GM12878 (cell line): ENCODE results near the gene FKBP2. TPM values are rescaled to one million over a fixed set of nuclear protein-coding genes. Genes with fewer than 3 reads are reported as not detected.
A peak's percentile ranks its signal among the peaks of the same experiment; 100 is the strongest.

Source experiments
- BCL3 ChIP-seq: IDR thresholded peaks from 2 replicates; pipeline ENCODE4 v1.6.1; 2011; ENCODE audit warnings: borderline replicate concordance, low read depth, mild to moderate bottlenecking, moderate library complexity, low read length; ENCODE audit not compliant: insufficient read depth, poor library complexity, severe bottlenecking
- CEBPB ChIP-seq, 2 experiments: fragments of 150-350 bp in 1 of 2; IDR thresholded peaks; 2 replicates each; pipeline ENCODE4 v1.6.1; 2012 to 2014; ENCODE audit warnings: low read depth in 2 of 2, low read length in 2 of 2, borderline replicate concordance in 1 of 2, inconsistent platforms in 1 of 2
- CHD1 ChIP-seq: IDR thresholded peaks from 2 replicates; pipeline ENCODE4 v1.6.1; 2012; ENCODE audit warnings: low read depth, low read length, improper control_type of control experiment
- E4F1 ChIP-seq: fragments of 450-650 bp; IDR thresholded peaks from 2 replicates; pipeline ENCODE4 v1.6.1; 2018; ENCODE audit warnings: borderline replicate concordance, mild to moderate bottlenecking; ENCODE audit not compliant: partially characterized antibody
- FOS ChIP-seq: IDR thresholded peaks from 3 replicates; pipeline ENCODE4 v1.6.1; 2011; ENCODE audit warnings: borderline replicate concordance; ENCODE audit not compliant: insufficient read length; ENCODE audit errors: extremely low read depth
- HDGF ChIP-seq: fragments of 450-650 bp; IDR thresholded peaks from 2 replicates; pipeline ENCODE4 v1.6.1; 2016; ENCODE audit warnings: antibody characterized with exemption
- IRF3 ChIP-seq: fragments of 450-650 bp; IDR thresholded peaks from 2 replicates; pipeline ENCODE4 v1.6.1; 2014; ENCODE audit warnings: mild to moderate bottlenecking
- LARP7 ChIP-seq: fragments of 450-650 bp; IDR thresholded peaks from 2 replicates; pipeline ENCODE4 v1.6.1; 2017; ENCODE audit warnings: mild to moderate bottlenecking
- MXI1 ChIP-seq: fragments of 150-350 bp; IDR thresholded peaks from 2 replicates; pipeline ENCODE4 v1.6.1; 2011; ENCODE audit warnings: low read depth, mild to moderate bottlenecking, inconsistent platforms, low read length, improper control_type of control experiment
- NR2F1 ChIP-seq: fragments of 450-650 bp; conservative IDR thresholded peaks from 2 replicates; pipeline ENCODE4 v1.6.1; 2017; ENCODE audit warnings: mild to moderate bottlenecking
- POLR2AphosphoS2 ChIP-seq: IDR thresholded peaks from 2 replicates; pipeline ENCODE4 v1.6.1; 2011; ENCODE audit warnings: low read depth, mild to moderate bottlenecking, low read length, improper control_type of control experiment, moderate library complexity
- RELB ChIP-seq: fragments of 450-650 bp; IDR thresholded peaks from 2 replicates; pipeline ENCODE4 v1.6.1; 2017; ENCODE audit warnings: low read depth, mild to moderate bottlenecking, moderate library complexity
- SP1 ChIP-seq: IDR thresholded peaks from one replicate; pipeline ENCODE4 v1.6.1; 2011; ENCODE audit warnings: low read depth, low read length
- TBL1XR1 ChIP-seq: IDR thresholded peaks from 2 replicates; pipeline ENCODE4 v1.6.1; 2012; ENCODE audit warnings: low read depth, low read length, improper control_type of control experiment
- TCF3 ChIP-seq: IDR thresholded peaks from 2 replicates; pipeline ENCODE4 v1.6.1; 2012; ENCODE audit warnings: low read depth, mild to moderate bottlenecking, low read length, borderline replicate concordance; ENCODE audit not compliant: insufficient read depth
- YBX1 ChIP-seq: fragments of 450-650 bp; IDR thresholded peaks from 2 replicates; pipeline ENCODE4 v1.6.1; 2016; ENCODE audit warnings: antibody characterized with exemption
- YY1 ChIP-seq: IDR thresholded peaks from 2 replicates; pipeline ENCODE4 v1.6.1; 2011; ENCODE audit warnings: low read depth, mild to moderate bottlenecking, low read length
- ZBED1 ChIP-seq: IDR thresholded peaks from 2 replicates; pipeline ENCODE4 v1.6.1; 2016; ENCODE audit warnings: borderline replicate concordance
- ZNF592 ChIP-seq: fragments of 450-650 bp; IDR thresholded peaks from 2 replicates; pipeline ENCODE4 v1.6.1; 2017; ENCODE audit warnings: mild to moderate bottlenecking, moderate library complexity
- polyA plus RNA-seq, 11 experiments: library from polyadenylated mRNA; depleted of rRNA in 4 of 11; unstranded in 6 of 11; stranded (reverse) in 5 of 11; fragments of >200 nt; fragmentation: Nextera tagmentation in 4 of 11; fragmentation: Illumina TruSeq in 1 of 11; extraction: Ambion mirVana in 4 of 11; extraction: Trizol in 1 of 11; gene quantifications; 1 replicate in 1 of 11; 2 replicates in 10 of 11; pipeline versions ENCODE4 v1.2.1 to v1.2.3, GENCODE V29; 2011 to 2016; ENCODE audit warnings: inconsistent platforms in 2 of 11, missing spikeins in 2 of 11, low read depth in 1 of 11
- total RNA-seq, 4 experiments: library from RNA; depleted of rRNA in 3 of 4; stranded (reverse); fragments of >200 nt in 3 of 4; fragmentation: Illumina TruSeq in 1 of 4; extraction: Trizol in 1 of 4; gene quantifications; 2 replicates each; pipeline versions ENCODE4 v1.2.1 to v1.2.3, GENCODE V29; 2013 to 2021

The FKBP2 gene
- total and polyA plus RNA-seq, 10 of the 15 experiments (the other 5 are each of a cell fraction or from before 2014, with no cell fraction given) = 1.8 to 99.7 (median 39.5) TPM

GRCh38 chr11:64251016-64251752, 10.3 kb downstream of the FKBP2 start, which contains the start of gene PLCB3 (continued):
- TF ChIP-seq E4F1 = no peak
- TF ChIP-seq CEBPB (IDR thresholded peaks at IDR 0.05; ENCODE audit: borderline replicate concordance in 1 of 2, low read depth in 2 of 2, low read length in 2 of 2) = no peak
- TF ChIP-seq LARP7 = peak; percentile 53; the same call in 1 of the 2 replicates
- no peak for TF ChIP-seq IRF3
- TF ChIP-seq NR2F1 = peak; percentile 32; the same call in 1 of the 2 replicates
- TF ChIP-seq YY1 = peak; percentile 60; the same call in 1 of the 2 replicates
- TF ChIP-seq TBL1XR1 = no peak
- peak; percentile 47 for TF ChIP-seq SP1
- TF ChIP-seq POLR2AphosphoS2 = no peak
- no peak for TF ChIP-seq ZNF592
- TF ChIP-seq YBX1 = no peak
- peak; percentile 42; the same call in 1 of the 2 replicates for TF ChIP-seq HDGF
- TF ChIP-seq TCF3 = no peak
- TF ChIP-seq CHD1 = no peak
- no peak for TF ChIP-seq BCL3
- no peak for TF ChIP-seq RELB
- TF ChIP-seq ZBED1 = no peak
- TF ChIP-seq MXI1 = no peak
- TF ChIP-seq FOS = no peak
